ENCODE measurements around the gene CMBL.

- TF ChIP-seq CTCF (IDR thresholded peaks at IDR 0.05) (no peak), POLR2A (IDR thresholded peaks at IDR 0.05) (no peak), EP300 (IDR thresholded peaks at IDR 0.05) (no peak)
Observed at GRCh38 chr5:10348258-10348657, 40.6 kb upstream of the CMBL start.
